Measurements from ENCODE around the gene SF3A2.

The SF3A2 gene

DNA sequence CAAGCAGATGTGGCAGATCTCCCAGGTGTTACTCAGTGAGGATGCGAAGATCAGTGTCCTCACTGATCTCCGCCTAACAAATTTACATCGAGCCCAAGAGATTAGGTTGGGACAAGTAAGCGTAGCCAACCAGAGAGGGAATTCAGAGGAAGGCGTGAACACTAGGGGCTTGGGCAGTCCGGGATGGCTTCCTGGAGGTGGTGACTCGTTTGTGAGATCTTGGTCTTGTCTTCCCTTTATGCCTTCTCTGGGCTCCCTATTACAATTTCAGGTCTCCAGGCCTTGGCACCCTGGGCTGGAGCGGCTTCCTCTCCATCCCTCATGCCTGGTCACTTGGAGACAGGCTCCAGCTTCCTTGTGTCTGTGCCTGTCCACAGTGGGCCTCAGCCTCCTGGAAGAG, 6.2 kb downstream of the SF3A2 start:
- no peak for DNase-seq

DNA sequence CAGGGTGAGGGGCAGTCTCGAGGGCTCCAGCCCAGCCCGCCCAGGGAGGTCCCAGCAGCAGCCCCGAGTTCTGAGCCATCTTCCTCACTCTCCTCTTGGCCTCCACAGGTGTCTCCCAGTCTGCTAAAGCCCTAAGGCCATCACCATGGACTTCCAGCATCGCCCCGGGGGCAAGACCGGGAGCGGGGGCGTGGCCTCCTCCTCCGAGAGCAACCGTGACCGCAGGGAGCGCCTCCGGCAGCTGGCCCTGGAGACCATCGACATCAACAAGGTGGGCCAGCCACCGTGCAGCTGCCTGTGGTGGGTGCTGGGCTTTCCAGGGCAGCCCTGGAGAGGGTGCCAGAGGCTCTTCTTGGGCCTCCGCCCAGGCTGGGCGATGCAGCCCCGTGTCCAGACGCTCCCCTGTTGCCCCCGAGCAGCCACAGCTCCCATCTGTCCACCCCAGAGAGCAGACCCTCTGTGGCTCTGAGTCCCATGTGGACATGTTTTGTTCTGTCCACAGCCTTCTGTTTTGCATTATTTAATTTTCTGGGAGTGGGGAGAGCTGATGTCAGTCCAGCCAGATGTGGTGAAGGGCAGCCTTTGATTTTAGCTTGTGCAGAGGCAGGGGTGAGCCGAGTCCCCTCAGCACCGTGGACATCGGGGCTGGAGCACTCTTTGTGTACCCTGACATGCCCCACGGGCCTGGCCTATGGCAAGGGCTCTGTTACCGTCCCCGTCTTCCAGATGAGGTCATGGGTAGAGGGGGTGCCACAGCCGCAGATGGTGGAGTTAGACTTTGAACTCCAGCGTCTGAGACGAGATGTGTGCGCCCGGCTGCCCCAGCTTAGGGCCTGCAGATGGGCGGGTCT, 6.9 kb downstream of the SF3A2 start:
- no peak for DNase-seq

DNA sequence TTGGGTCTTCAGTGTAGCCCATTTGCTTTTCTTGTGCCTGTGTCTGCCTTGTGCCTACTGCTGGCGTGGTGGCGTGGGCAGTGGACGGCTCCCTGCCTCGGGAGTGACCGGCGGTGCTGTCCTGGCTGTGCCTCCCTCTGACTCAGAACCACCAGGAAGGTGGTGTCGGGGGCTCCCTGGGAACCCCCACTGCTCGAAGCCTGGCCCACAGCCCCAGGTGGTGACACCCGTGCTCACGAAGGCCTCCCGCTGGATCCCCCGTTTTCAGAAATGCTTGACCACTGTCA, 7.4 kb downstream of the SF3A2 start:
- no peak for DNase-seq

DNA sequence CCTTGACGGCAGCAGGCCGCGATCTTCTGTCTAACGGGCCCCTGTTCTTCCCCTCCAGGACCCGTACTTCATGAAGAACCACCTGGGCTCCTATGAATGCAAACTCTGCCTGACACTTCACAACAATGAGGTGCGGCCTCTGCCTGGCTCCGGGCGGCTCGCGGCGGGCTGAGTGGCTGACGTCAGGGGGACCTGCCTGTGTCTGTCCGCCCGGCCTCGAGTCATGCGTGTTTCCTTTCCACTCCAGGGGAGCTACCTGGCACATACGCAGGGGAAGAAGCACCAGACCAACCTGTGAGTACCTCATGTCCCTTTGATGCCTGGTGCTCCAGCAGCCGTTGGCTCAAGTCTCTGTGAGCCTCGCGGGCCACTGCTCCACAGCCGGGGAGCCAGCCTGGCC, 7.9 kb downstream of the SF3A2 start:
- DNase-seq: no peak

DNA sequence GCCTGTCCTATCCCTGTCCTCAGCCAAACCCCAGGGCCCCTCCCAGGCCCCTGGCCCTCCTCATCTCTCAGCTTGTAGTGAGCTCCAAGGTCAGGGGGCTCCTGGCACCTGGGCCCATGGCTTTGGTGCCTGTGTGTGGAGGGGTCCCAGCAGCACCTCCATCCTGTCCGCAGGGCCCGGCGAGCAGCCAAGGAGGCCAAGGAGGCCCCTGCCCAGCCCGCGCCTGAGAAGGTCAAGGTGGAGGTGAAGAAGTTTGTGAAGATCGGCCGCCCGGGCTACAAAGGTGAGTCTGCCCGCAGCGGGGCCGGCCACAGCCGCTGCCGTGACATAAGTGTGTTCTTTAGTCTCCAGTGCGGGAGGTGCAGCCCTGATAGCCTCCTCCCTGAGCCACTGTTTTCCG, 8.6 kb downstream of the SF3A2 start:
- DNase-seq: no peak

DNA sequence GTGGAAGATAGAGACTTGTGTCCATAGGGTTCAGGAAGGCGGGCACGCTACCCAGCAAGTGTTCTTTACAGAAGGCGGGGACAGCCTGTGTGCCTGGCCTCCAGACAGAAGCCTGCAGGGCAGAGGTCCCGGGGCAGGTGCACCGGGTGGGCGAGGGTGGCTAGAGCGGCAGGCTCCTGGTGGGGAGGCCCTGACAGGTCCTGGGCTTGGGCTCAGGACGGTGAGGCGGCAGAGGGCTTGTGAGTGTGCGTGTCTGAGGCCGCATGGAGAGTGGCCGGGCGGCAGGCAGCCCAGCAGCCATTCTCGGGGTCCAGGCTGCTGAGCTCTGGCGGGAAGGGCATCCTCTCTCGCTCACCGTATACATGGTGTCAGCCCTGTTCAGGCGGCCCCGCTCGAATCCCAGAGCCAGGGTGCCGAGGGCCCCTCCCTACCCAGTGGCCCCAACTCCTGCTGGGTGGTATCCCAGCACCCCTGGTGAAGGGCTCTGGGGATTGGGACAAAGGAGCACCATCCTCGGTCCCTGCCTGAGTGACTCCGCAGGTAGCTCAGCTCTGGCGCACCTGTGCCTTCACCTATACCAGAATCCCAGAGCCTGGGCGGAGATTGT, 9.5 kb downstream of the SF3A2 start:
- no peak for DNase-seq

DNA sequence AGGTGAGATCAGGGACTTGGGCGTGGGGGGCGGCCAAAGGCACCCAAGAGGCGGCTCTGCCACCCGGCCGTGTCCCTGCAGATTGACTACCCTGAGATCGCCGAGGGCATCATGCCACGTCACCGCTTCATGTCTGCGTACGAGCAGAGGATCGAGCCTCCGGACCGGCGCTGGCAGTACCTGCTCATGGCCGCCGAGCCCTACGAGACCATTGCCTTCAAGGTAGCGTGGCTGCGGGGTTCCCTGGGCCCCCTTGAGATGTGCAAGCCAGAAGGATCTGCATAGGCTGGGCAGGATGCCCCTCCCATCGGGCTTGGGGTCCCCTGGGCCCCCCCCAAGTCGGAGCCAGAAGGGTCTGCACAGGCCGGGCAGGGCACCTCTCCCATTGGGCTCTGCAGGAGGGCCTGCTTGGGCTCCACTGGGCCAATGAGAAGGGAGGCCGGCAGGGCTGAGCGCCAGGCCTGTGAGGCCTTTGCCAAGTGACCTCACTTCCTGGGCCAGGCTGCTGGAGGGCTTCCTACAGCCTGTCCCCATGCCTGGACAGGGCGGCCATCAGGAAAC, 10.3 kb downstream of the SF3A2 start:
- DNase-seq: no peak

DNA sequence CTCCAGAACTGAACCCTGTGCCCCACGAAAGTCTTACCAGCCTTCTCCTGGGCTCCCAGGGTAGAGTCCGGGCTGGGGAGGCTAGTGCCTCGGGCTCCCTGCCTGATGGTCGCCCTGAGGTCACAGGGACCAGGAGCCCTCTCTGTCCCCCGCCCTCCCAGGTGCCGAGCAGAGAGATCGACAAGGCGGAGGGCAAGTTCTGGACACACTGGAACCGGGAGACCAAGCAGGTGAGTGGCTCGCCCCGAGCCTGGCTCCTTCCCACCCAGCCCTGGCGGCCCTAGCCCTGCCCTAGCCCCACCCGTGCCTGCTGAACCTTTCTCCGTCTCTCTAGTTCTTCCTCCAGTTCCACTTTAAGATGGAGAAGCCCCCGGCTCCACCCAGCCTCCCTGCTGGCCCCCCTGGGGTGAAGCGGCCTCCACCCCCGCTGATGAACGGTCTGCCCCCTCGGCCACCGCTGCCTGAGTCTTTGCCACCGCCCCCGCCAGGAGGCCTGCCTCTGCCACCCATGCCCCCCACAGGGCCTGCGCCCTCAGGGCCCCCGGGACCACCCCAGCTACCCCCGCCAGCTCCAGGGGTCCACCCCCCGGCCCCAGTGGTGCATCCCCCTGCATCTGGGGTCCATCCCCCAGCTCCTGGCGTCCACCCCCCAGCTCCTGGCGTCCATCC, 10.9 kb downstream of the SF3A2 start:
- no peak for DNase-seq

DNA sequence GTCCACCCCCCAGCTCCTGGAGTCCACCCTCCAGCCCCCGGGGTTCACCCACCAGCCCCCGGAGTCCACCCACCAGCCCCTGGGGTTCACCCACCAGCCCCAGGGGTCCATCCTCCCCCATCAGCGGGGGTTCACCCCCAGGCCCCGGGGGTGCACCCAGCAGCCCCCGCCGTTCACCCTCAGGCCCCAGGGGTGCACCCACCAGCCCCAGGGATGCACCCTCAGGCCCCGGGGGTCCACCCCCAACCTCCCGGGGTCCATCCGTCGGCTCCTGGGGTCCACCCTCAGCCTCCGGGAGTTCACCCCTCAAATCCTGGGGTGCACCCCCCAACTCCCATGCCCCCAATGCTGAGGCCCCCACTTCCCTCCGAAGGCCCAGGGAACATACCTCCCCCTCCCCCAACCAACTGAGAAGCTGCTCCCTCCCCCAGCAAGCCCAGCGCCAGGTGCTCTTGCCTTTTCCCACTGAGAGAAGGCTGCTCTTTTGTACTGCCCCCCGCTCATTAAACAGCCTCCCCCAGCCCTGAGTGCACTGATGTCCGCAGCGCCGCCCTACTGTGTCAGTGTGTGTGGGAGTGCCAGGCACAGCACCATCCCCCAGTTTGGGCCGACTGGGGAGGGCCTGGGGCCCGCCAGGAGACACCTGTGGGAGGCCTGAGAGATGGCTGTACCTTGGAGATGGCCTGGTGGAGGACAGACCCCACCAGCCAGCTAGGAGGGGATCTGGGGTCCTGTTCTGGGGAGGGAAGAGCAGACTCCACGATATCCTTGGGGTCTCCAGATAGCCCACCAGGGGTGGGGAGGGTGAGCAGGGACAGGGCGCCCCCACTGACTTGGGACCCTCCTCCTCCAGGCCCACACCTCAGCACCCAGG, 11.7 kb downstream of the SF3A2 start:
- no peak for DNase-seq

DNA sequence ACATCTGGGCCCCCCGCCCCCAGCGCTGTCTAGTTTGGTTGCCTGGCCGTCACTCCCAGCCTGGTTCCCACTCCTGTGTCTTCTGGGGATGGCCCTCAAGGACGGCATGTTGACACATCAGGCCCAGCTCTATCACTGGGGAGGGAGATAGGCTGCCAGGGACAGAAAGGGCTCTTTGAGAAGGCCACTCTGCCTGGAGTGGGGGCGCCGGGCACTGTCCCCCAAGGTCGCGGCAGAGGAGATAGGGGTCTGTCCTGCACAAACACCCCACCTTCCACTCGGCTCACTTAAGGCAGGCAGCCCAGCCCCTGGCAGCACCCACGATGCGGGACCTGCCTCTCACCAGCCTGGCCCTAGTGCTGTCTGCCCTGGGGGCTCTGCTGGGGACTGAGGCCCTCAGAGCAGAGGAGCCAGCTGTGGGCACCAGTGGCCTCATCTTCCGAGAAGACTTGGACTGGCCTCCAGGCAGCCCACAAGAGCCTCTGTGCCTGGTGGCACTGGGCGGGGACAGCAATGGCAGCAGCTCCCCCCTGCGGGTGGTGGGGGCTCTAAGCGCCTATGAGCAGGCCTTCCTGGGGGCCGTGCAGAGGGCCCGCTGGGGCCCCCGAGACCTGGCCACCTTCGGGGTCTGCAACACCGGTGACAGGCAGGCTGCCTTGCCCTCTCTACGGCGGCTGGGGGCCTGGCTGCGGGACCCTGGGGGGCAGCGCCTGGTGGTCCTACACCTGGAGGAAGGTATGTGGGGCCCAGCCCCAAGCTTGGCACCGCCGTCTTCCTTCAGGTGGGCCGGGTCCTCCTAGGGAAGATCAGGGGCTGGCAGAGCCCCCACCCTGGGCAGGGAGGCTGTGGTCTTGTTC, 12.6 kb downstream of the SF3A2 start, which contains the start of gene AMH:
TSS of gene AMH (plus strand) at position 314 of the 857 bp plus-strand sequence. CDS start at position 324, 10 bp downstream.
- no peak for DNase-seq

DNA sequence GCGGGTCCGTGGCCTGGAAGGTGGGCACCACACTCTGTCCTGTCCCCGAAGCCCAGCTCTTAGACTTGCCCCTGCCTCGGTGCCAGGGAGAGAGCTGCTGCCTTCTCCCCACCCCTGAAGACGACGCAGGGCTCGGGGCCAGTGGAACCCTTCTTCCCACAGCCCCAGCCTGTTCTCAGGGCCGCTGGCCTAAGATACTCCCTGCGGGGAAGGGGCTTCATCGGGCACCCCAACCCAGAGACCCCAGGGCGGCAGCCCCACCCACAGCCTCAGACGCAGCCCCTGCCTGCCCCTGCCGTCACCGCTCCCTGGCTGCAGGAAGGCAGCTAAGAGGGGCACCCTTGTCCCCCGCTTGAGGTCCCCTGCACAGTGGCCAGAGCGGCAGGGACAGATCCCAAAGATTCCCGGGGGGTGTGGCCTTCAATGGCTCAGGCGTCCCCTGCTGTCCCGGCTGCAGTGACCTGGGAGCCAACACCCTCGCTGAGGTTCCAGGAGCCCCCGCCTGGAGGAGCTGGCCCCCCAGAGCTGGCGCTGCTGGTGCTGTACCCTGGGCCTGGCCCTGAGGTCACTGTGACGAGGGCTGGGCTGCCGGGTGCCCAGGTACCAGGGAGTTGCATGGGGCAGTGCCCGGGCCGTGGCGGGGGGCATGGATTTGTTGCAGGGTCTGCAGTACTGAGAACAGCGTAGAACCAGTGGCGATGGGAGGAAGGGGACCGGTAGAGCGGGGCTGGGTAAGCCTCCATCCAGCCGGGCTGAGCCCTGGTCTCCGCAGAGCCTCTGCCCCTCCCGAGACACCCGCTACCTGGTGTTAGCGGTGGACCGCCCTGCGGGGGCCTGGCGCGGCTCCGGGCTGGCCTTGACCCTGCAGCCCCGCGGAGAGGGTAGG, 13.5 kb downstream of the SF3A2 start:
- DNase-seq: no peak

DNA sequence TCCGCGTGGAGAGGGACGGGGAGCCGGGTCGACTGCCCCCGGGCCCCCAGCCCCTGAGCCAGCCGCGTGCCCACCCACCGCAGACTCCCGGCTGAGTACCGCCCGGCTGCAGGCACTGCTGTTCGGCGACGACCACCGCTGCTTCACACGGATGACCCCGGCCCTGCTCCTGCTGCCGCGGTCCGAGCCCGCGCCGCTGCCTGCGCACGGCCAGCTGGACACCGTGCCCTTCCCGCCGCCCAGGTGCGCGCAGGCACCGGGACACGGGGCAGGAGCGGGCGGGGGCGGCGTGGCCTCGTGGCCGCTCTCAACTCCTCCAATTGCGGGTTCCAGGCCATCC, 14.1 kb downstream of the SF3A2 start:
- DNase-seq: no peak

DNA sequence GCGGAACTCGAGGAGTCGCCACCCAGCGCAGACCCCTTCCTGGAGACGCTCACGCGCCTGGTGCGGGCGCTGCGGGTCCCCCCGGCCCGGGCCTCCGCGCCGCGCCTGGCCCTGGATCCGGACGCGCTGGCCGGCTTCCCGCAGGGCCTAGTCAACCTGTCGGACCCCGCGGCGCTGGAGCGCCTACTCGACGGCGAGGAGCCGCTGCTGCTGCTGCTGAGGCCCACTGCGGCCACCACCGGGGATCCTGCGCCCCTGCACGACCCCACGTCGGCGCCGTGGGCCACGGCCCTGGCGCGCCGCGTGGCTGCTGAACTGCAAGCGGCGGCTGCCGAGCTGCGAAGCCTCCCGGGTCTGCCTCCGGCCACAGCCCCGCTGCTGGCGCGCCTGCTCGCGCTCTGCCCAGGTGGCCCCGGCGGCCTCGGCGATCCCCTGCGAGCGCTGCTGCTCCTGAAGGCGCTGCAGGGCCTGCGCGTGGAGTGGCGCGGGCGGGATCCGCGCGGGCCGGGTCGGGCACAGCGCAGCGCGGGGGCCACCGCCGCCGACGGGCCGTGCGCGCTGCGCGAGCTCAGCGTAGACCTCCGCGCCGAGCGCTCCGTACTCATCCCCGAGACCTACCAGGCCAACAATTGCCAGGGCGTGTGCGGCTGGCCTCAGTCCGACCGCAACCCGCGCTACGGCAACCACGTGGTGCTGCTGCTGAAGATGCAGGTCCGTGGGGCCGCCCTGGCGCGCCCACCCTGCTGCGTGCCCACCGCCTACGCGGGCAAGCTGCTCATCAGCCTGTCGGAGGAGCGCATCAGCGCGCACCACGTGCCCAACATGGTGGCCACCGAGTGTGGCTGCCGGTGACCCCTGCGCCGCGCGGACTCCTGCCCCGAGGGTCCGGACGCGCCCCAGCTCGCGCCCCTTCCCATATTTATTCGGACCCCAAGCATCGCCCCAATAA, 14.8 kb downstream of the SF3A2 start:
- no peak for DNase-seq

DNA sequence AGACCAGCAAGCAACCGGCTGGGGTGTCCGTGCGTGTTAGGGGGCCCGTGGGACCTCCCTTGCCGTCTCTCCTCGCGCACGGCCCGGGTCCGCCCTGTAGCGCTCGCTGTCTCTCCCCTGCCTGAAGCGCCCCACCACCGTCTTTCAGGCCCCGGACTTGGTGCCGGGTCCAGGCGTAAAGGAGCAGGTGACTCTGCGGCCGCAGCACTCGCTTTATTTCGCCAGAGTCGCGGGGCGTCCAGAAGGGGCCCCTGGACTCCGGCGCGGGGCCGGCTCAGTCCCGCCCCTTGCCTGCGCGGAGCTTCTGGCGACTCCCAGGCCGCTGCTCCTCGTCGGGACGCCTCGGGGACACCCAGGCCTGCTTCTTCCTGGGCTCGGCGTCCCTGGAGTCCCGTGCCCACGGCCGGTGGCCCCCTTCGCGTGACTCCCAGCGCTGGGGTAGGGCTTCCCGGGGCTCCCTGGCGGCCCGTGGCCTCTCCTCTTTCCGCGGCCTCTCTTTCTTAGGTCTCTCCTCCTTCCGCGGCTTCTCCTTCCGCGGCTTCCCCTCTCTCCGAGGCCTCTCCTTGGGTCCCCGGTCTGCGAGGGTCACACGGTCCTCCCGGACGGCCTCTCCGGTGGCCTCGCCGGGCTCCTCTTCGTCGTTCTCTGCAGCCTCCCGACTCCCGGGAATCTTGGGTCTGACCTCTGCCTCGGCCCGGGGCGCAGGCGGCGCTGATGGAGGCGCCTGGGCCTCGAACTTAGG, 15.6 kb downstream of the SF3A2 start:
- no peak for DNase-seq

DNA sequence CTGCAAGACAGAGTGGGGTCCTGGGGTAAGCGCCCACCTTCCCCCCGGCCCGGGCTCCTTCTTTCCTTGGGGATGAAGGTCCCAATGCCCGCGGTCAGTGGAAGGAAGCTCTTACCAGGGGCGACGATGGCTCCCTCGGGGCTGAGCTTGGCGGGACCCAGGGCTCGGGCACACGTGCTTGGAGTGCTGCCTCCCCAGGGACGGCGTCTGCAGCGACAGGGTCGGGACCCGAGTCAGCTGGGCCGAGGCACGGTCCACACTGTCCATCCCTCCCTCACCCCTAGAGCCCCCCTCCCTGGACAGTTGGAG, 16.1 kb downstream of the SF3A2 start:
- no peak for DNase-seq

DNA sequence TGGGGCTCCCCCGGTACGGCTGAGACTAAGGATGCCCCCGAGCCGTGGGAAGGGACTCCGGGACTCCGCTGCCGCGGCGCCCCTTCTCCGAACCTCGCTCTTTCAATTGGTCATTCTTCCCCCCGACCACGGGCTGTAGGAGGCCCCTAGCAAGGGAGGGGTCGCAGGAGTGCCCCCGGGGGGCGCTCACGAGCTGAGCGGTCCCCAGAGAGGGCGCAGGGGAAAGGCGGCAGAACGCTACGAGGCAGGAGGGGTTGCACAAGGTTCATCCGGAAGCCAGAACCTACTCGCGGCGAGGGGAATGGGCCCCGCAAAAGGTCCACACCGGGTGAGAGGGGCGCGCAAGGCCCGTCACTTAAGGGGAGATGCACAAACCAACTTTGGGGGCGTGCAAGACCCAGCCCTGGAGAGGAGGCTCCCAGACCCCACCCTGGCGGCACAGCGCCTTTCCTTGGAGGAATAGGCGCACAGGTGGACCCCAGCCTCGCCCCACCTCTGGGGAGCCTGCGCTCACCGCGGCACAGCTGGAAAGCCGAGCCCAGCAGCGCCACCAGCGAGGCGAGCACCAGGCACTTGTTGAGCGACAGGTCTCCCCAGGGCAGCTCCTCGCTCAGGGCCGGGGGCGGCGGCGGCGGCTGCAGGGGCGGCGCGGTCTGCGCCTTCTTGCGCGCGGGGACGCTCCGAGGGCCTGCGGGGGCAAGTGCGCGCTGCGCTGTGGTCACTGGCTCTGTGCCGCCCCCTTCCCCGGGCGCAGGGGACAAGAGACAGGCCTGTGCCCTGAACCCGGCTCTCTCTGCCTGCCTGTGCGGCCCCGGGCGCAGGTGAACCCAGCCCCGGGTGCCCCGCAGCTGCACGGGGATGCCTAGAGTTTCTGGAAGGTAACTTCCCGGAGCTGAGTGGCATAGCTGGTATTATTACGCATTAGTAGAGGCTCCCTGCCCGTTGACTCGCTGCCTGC, 16.8 kb downstream of the SF3A2 start:
- DNase-seq: no peak

DNA sequence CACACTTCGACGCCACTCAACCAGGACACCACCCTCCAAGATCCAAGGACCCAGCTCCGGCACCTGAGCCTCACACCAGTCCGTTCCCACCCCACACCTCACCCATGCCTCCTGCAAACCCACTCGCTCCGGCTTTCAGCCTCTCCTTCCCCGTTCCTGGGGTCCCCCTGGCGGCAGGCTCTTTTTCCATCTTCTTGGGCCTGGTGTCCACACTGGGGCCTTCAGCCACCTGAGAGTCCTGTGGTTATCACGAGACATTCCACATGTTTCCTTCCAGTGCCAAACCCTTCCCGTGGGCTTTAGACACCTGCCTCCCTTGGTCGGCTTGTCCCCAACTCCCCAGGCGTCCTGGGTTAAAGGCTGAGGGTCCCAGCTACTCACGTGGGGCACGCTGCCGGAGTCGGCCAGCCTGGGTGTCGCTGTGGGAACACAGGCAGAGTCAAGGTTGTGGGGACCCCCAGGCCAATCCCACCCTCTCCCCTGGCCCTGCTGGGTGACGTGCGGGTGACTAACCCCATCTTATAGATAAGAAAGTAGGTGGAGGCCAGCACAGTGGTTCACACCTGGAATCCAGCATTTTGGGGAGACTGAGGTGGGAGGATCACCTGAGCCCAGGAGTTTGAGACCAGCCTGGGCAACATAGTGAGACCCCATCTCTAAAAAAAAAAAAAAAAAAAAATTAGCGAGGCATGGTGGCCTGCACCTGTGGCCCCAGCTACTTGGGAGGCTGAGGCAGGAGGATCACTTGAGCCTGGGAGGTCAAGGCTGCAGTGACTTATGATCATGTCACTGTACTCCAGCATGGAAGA, 17.6 kb downstream of the SF3A2 start:
- DNase-seq: no peak
